GM12878 (cell line): ENCODE measurements around the gene LKAAEAR1. TPM values are rescaled to one million over a fixed set of nuclear protein-coding genes. Genes with fewer than 3 reads are reported as not detected.

ENCODE experiments used
- ATAC-seq: fragments of 200-7000 bp; cut with Tn5 transposase; 3 replicates; pipeline ENCODE4 v1.9.1; 2020; ENCODE audit warnings: mild to moderate bottlenecking, moderate library complexity
- BruUV-seq: library from RNA; stranded (reverse); fragments of 400-500 nt; replicated peaks from 2 replicates; lab custom pipeline; 2021; lab: Mats Ljungman, UMichigan
- CTCF ChIA-PET: fragments of 300-600 bp; sonication (Branson Sonifier 250); formaldehyde crosslinking; extraction: SDS; loops from one replicate; lab custom pipeline; 2021; ENCODE audit warnings: inconsistent platforms; lab: Yijun Ruan, JAX
- POLR2A ChIA-PET: fragments of 350-600 bp; formaldehyde crosslinking; extraction: SDS; loops from one replicate; lab custom pipeline; 2021; ENCODE audit warnings: inconsistent platforms; lab: Charles Lee
- RAD21 ChIA-PET: fragments of 300-600 bp; sonication (Branson Sonifier 250); formaldehyde crosslinking; loops from one replicate; lab custom pipeline; 2023; ENCODE audit warnings: antibody characterized with exemption; ENCODE audit not compliant: unreplicated experiment; lab: Charles Lee
- SMC1A ChIA-PET: fragments of 300-600 bp; sonication (Branson Sonifier 250); formaldehyde crosslinking; loops from one replicate; lab custom pipeline; 2023; ENCODE audit not compliant: unreplicated experiment, uncharacterized antibody; lab: Charles Lee
- DNase-seq: peaks from one replicate; pipeline ENCODE4 v3.0.0-alpha.2; 2011; ENCODE audit warnings: low read depth, low spot score
- FAIRE-seq: peaks from 3 replicates; lab custom pipeline; 2011; peaks lifted over from hg19 to GRCh38; lab: Jason Lieb, UNC
- H2AFZ ChIP-seq: 2 replicates; pipeline ENCODE4 v1.6.0; 2011; ENCODE audit warnings: low read depth, low read length, control low read depth; ENCODE audit not compliant: control insufficient read depth
- H3K27ac ChIP-seq: 2 replicates; pipeline ENCODE4 v1.5.1; 2011; ENCODE audit warnings: control low read depth; ENCODE audit not compliant: control insufficient read depth, insufficient read depth
- H3K27me3 ChIP-seq, 2 experiments: replicated peaks in 1 of 2; 2 replicates each; pipeline versions ENCODE4 v1.6.0 to v1.6.1; 2011; ENCODE audit warnings: low read length in 1 of 2; ENCODE audit not compliant: control insufficient read depth in 2 of 2, insufficient read depth in 2 of 2
- H3K36me3 ChIP-seq, 2 experiments: 2 replicates each; pipeline ENCODE4 v1.5.1; 2011; ENCODE audit warnings: low read length in 1 of 2; ENCODE audit not compliant: control insufficient read depth in 2 of 2, insufficient read depth in 2 of 2
- H3K4me1 ChIP-seq: 2 replicates; pipeline ENCODE4 v1.6.1; 2011; ENCODE audit warnings: mild to moderate bottlenecking, low read length, moderate library complexity, mixed read lengths; ENCODE audit not compliant: control insufficient read depth, insufficient read depth
- H3K4me2 ChIP-seq: 2 replicates; pipeline ENCODE4 v1.6.0; 2011; ENCODE audit warnings: control low read depth; ENCODE audit not compliant: control insufficient read depth, insufficient read depth
- H3K4me3 ChIP-seq: fragments of 200-600 bp; sonication (generic); 2 replicates; pipeline ENCODE4 v1.5.1; 2016
- H3K79me2 ChIP-seq: 2 replicates; pipeline ENCODE4 v1.6.0; 2011; ENCODE audit warnings: low read length; ENCODE audit not compliant: control insufficient read depth, insufficient read depth
- H3K9ac ChIP-seq: 2 replicates; pipeline ENCODE4 v1.8.0; 2011; ENCODE audit warnings: low read length, control low read depth, mixed read lengths; ENCODE audit not compliant: control insufficient read depth, insufficient read depth
- H3K9me3 ChIP-seq: replicated peaks from 3 replicates; pipeline ENCODE4 v1.5.1; 2011; ENCODE audit warnings: mild to moderate bottlenecking, low read length; ENCODE audit not compliant: control insufficient read depth, insufficient read depth
- H4K20me1 ChIP-seq: 2 replicates; pipeline ENCODE4 v1.6.0; 2011; ENCODE audit not compliant: control insufficient read depth, insufficient read depth
- SMARCA5 ChIP-seq: fragments of 450-650 bp; IDR thresholded peaks from 2 replicates; pipeline ENCODE4 v1.6.1; 2017; ENCODE audit warnings: mild to moderate bottlenecking
- SRF ChIP-seq, 2 experiments: IDR thresholded peaks; 2 replicates each; pipeline ENCODE4 v1.6.1; 2011; ENCODE audit warnings: low read depth in 2 of 2, low read length in 2 of 2, mild to moderate bottlenecking in 1 of 2, moderate library complexity in 1 of 2
- WGBS: methylation state at CpG from one replicate; pipeline ENCODE4 v1.1.6; 2016; ENCODE audit warnings: low lambda C conversion rate; ENCODE audit not compliant: insufficient replicate concordance, insufficient coverage; ENCODE audit errors: missing lambda C conversion rate; 5-methylcytosine and 5-hydroxymethylcytosine counted together
- in situ Hi-C: fragments of 300-500 bp; cut with MboI; formaldehyde crosslinking; loops from 9 replicates; pipeline ENCODE4 v1.14.3; 2018; ENCODE audit warnings: mixed read lengths
- intact Hi-C: fragments of 100-400 bp; cut with micrococcal nuclease; formaldehyde crosslinking; loops from one replicate; pipeline ENCODE4 v1.14.2; 2022; ENCODE audit not compliant: unreplicated experiment
- polyA plus RNA-seq, 11 experiments: library from polyadenylated mRNA; depleted of rRNA in 4 of 11; unstranded in 6 of 11; stranded (reverse) in 5 of 11; fragments of >200 nt; fragmentation: Nextera tagmentation in 4 of 11; fragmentation: Illumina TruSeq in 1 of 11; extraction: Ambion mirVana in 4 of 11; extraction: Trizol in 1 of 11; gene quantifications; 1 replicate in 1 of 11; 2 replicates in 10 of 11; pipeline versions ENCODE4 v1.2.1 to v1.2.3, GENCODE V29; 2011 to 2016; ENCODE audit warnings: inconsistent platforms in 2 of 11, missing spikeins in 2 of 11, low read depth in 1 of 11
- total RNA-seq, 4 experiments: library from RNA; depleted of rRNA in 3 of 4; stranded (reverse); fragments of >200 nt in 3 of 4; fragmentation: Illumina TruSeq in 1 of 4; extraction: Trizol in 1 of 4; gene quantifications; 2 replicates each; pipeline versions ENCODE4 v1.2.1 to v1.2.3, GENCODE V29; 2013 to 2021
- TF ChIP-seq, protein P1 (sequence below): fragments of 450-650 bp; IDR thresholded peaks from 2 replicates; pipeline ENCODE4 v1.6.1; 2018; ENCODE audit warnings: mild to moderate bottlenecking, low read depth, moderate library complexity; ENCODE audit not compliant: partially characterized antibody
- TF ChIP-seq, protein P2 (sequence below): IDR thresholded peaks from 2 replicates; pipeline ENCODE4 v1.6.1; 2012; ENCODE audit warnings: low read depth, low read length, improper control_type of control experiment
- TF ChIP-seq, protein P3 (sequence below): fragments of 450-650 bp; IDR thresholded peaks from 2 replicates; pipeline ENCODE4 v1.6.1; 2017; ENCODE audit warnings: mild to moderate bottlenecking, moderate library complexity

Gene LKAAEAR1
- total and polyA plus RNA-seq, 10 of the 15 experiments (the other 5 are each of a cell fraction or from before 2014, with no cell fraction given) = not detected

DNA sequence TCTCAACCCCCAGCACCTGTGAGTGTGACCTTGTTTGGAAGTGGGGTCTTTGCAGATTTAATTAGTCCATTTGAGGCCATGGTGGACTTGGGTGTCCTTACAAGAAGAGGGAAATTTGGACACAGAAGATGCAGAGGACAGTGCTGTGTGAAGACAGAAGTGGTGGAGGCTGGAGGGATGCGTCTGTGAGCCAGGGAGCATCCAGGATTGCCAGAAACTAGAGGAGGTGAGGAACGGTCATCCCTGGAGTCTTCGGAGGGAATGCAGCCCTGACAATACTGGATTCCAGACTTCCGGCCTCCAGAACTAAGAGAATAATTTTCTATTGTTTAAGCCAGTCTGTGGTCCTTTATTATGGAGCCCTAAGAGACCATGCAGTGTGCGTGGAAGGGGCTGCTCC is 46.1 kb upstream of the LKAAEAR1 start:
- no TSS peak for BruUV-seq
- ATAC-seq (no peak), DNase-seq (no peak), FAIRE-seq (no peak)
- Histone ChIP-seq H3K4me1 (no peaks in the 10 kb centered on the region), H3K4me3 (no peak overlapping the region), H3K9ac (no peak overlapping the region), H4K20me1 (no peaks in the 10 kb centered on the region), H2AFZ (no peak overlapping the region), H3K79me2 (no peaks in the 10 kb centered on the region), H3K4me2 (no peak overlapping the region), H3K9me3 (no peaks in the 10 kb centered on the region), H3K36me3 (no peaks in the 10 kb centered on the region), H3K27ac (no peak overlapping the region), H3K27me3 (no peaks in the 10 kb centered on the region; a peak in 1 of 4 replicates)
- 30% methylated on average over 5 of the region's 5 CpGs for WGBS
- no peak for TF ChIP-seq SRF (IDR thresholded peaks at IDR 0.05; ENCODE audit: low read depth in 2 of 2, low read length in 2 of 2)
- TF ChIP-seq, protein P1, sequence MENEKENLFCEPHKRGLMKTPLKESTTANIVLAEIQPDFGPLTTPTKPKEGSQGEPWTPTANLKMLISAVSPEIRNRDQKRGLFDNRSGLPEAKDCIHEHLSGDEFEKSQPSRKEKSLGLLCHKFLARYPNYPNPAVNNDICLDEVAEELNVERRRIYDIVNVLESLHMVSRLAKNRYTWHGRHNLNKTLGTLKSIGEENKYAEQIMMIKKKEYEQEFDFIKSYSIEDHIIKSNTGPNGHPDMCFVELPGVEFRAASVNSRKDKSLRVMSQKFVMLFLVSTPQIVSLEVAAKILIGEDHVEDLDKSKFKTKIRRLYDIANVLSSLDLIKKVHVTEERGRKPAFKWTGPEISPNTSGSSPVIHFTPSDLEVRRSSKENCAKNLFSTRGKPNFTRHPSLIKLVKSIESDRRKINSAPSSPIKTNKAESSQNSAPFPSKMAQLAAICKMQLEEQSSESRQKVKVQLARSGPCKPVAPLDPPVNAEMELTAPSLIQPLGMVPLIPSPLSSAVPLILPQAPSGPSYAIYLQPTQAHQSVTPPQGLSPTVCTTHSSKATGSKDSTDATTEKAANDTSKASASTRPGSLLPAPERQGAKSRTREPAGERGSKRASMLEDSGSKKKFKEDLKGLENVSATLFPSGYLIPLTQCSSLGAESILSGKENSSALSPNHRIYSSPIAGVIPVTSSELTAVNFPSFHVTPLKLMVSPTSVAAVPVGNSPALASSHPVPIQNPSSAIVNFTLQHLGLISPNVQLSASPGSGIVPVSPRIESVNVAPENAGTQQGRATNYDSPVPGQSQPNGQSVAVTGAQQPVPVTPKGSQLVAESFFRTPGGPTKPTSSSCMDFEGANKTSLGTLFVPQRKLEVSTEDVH = no peak
- TF ChIP-seq, protein P2, sequence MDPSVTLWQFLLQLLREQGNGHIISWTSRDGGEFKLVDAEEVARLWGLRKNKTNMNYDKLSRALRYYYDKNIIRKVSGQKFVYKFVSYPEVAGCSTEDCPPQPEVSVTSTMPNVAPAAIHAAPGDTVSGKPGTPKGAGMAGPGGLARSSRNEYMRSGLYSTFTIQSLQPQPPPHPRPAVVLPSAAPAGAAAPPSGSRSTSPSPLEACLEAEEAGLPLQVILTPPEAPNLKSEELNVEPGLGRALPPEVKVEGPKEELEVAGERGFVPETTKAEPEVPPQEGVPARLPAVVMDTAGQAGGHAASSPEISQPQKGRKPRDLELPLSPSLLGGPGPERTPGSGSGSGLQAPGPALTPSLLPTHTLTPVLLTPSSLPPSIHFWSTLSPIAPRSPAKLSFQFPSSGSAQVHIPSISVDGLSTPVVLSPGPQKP = no peak
- TF ChIP-seq SMARCA5 = no peak
- TF ChIP-seq, protein P3, sequence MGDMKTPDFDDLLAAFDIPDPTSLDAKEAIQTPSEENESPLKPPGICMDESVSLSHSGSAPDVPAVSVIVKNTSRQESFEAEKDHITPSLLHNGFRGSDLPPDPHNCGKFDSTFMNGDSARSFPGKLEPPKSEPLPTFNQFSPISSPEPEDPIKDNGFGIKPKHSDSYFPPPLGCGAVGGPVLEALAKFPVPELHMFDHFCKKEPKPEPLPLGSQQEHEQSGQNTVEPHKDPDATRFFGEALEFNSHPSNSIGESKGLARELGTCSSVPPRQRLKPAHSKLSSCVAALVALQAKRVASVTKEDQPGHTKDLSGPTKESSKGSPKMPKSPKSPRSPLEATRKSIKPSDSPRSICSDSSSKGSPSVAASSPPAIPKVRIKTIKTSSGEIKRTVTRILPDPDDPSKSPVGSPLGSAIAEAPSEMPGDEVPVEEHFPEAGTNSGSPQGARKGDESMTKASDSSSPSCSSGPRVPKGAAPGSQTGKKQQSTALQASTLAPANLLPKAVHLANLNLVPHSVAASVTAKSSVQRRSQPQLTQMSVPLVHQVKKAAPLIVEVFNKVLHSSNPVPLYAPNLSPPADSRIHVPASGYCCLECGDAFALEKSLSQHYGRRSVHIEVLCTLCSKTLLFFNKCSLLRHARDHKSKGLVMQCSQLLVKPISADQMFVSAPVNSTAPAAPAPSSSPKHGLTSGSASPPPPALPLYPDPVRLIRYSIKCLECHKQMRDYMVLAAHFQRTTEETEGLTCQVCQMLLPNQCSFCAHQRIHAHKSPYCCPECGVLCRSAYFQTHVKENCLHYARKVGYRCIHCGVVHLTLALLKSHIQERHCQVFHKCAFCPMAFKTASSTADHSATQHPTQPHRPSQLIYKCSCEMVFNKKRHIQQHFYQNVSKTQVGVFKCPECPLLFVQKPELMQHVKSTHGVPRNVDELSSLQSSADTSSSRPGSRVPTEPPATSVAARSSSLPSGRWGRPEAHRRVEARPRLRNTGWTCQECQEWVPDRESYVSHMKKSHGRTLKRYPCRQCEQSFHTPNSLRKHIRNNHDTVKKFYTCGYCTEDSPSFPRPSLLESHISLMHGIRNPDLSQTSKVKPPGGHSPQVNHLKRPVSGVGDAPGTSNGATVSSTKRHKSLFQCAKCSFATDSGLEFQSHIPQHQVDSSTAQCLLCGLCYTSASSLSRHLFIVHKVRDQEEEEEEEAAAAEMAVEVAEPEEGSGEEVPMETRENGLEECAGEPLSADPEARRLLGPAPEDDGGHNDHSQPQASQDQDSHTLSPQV = no peak
- CTCF ChIA-PET = no interaction called here
- RAD21 ChIA-PET = interaction anchor here (0.7 kb wide), 1 partner anchor 47 kb away, joined by 5 read pairs; no protein-coding TSS in a partner anchor
- POLR2A ChIA-PET = no interaction called here
- intact Hi-C loops = no loop called here
- in situ Hi-C loops = no loop called here
- SMC1A ChIA-PET = no interaction called here
